ENCODE measurements around the gene NELL1.

- TF ChIP-seq, protein P1, sequence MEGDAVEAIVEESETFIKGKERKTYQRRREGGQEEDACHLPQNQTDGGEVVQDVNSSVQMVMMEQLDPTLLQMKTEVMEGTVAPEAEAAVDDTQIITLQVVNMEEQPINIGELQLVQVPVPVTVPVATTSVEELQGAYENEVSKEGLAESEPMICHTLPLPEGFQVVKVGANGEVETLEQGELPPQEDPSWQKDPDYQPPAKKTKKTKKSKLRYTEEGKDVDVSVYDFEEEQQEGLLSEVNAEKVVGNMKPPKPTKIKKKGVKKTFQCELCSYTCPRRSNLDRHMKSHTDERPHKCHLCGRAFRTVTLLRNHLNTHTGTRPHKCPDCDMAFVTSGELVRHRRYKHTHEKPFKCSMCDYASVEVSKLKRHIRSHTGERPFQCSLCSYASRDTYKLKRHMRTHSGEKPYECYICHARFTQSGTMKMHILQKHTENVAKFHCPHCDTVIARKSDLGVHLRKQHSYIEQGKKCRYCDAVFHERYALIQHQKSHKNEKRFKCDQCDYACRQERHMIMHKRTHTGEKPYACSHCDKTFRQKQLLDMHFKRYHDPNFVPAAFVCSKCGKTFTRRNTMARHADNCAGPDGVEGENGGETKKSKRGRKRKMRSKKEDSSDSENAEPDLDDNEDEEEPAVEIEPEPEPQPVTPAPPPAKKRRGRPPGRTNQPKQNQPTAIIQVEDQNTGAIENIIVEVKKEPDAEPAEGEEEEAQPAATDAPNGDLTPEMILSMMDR (IDR thresholded peaks at IDR 0.05; ENCODE audit: borderline replicate concordance, extremely low read depth, low read length, poor library complexity, severe bottlenecking) = no peak
- TF ChIP-seq EZH2 (IDR thresholded peaks at IDR 0.05; ENCODE audit: borderline replicate concordance, low read depth, low read length, severe bottlenecking) = no peak
Observed at GRCh38 chr11:20894296-20894695, 224.9 kb downstream of the NELL1 start.
